Muscle layer of duodenum (tissue), 2 donors: ENCODE data around the gene OTOP3.
A peak's percentile ranks its signal among the peaks of the same experiment; 100 is the strongest.

Experiments used
- H3K27ac ChIP-seq: one replicate; pipeline ENCODE4 v1.7.0; 2013; ENCODE audit warnings: mild to moderate bottlenecking, low read length
- H3K27me3 ChIP-seq: one replicate; pipeline ENCODE4 v1.7.0; 2013; ENCODE audit warnings: low read depth, mild to moderate bottlenecking, control low read depth, low read length
- H3K36me3 ChIP-seq, 2 donors: one replicate each; pipeline ENCODE4 v1.7.0; 2013; ENCODE audit warnings: low read length in 2 of 2, control low read depth in 1 of 2, mild to moderate bottlenecking in 1 of 2; ENCODE audit not compliant: insufficient read depth in 2 of 2, control insufficient read depth in 1 of 2
- H3K4me1 ChIP-seq, 2 donors: one replicate each; pipeline ENCODE4 v1.7.0; 2013; ENCODE audit warnings: low read length in 2 of 2, mild to moderate bottlenecking in 2 of 2, control low read depth in 1 of 2, moderate library complexity in 1 of 2; ENCODE audit not compliant: insufficient read depth in 2 of 2, control insufficient read depth in 1 of 2
- H3K4me3 ChIP-seq, 2 donors: one replicate each; pipeline ENCODE4 v1.7.0; 2013; ENCODE audit warnings: low read length in 2 of 2, low read depth in 1 of 2, mild to moderate bottlenecking in 1 of 2
- H3K9me3 ChIP-seq, 2 donors: one replicate each; pipeline ENCODE4 v1.7.0; 2013; ENCODE audit warnings: low read length in 2 of 2, control low read depth in 1 of 2, mild to moderate bottlenecking in 1 of 2; ENCODE audit not compliant: control insufficient read depth in 1 of 2
- donor health status: healthy.

OTOP3 gene

GRCh38 chr17:74935585-74936469 lies at the start of gene OTOP3:
Gene OTOP3, plus strand, starts transcription at chr17:74935898. Its CDS starts 24 bp downstream, at chr17:74935922.
- no peaks in the 10 kb centered on the region for H3K9me3 ChIP-seq
- H3K4me3 ChIP-seq: peak within 1 kb of the TSS in 1 of 2 donors; percentile 25
- H3K27me3 ChIP-seq: peaks cover 40% of the 10 kb centered on the region
- no peaks in the 10 kb centered on the region for H3K36me3 ChIP-seq
- H3K4me1 ChIP-seq: peaks cover 0 to 11% of the 10 kb centered on the region in 2 donors
- no peak within 1 kb of the TSS for H3K27ac ChIP-seq

- H3K4me3 ChIP-seq: no peak overlapping the region
- H3K27me3 ChIP-seq: peaks cover 18% of the 10 kb centered on the region
- no peaks in the 10 kb centered on the region for H3K36me3 ChIP-seq
- H3K27ac ChIP-seq: no peak overlapping the region
- no peaks in the 10 kb centered on the region for H3K9me3 ChIP-seq
- H3K4me1 ChIP-seq: peaks cover 0 to 9% of the 10 kb centered on the region in 2 donors
These were observed 47.2 kb upstream of the OTOP3 start for GRCh38 chr17:74888469-74888868.

GRCh38 chr17:74890554-74890953 lies 45.1 kb upstream of the OTOP3 start:
- H3K36me3 ChIP-seq: no peaks in the 10 kb centered on the region
- no peak overlapping the region for H3K27ac ChIP-seq
- H3K27me3 ChIP-seq: peaks cover 23% of the 10 kb centered on the region
- H3K9me3 ChIP-seq: no peaks in the 10 kb centered on the region
- peaks cover 0 to 13% of the 10 kb centered on the region in 2 donors for H3K4me1 ChIP-seq
- no peak overlapping the region for H3K4me3 ChIP-seq

GRCh38 chr17:74892013-74892841 lies 43.5 kb upstream of the OTOP3 start:
- Histone ChIP-seq H3K27me3 (peaks cover 22% of the 10 kb centered on the region), H3K4me1 (peaks cover 0 to 13% of the 10 kb centered on the region in 2 donors), H3K4me3 (no peak overlapping the region), H3K27ac (no peak overlapping the region), H3K36me3 (no peaks in the 10 kb centered on the region), H3K9me3 (no peaks in the 10 kb centered on the region)

- Histone ChIP-seq H3K4me3 (peak within 1 kb of the TSS in 1 of 2 donors; percentile 58), H3K9me3 (no peaks in the 10 kb centered on the region), H3K27me3 (peaks cover 22% of the 10 kb centered on the region), H3K36me3 (no peaks in the 10 kb centered on the region), H3K4me1 (peaks cover 0 to 13% of the 10 kb centered on the region in 2 donors), H3K27ac (no peak within 1 kb of the TSS)
These were observed 42.5 kb upstream of the OTOP3 start, which contains the start of gene FADS6 for GRCh38 chr17:74892974-74893911. Gene FADS6, minus strand, starts transcription at chr17:74893633. Its CDS starts 38 bp downstream, at chr17:74893595.

DNA sequence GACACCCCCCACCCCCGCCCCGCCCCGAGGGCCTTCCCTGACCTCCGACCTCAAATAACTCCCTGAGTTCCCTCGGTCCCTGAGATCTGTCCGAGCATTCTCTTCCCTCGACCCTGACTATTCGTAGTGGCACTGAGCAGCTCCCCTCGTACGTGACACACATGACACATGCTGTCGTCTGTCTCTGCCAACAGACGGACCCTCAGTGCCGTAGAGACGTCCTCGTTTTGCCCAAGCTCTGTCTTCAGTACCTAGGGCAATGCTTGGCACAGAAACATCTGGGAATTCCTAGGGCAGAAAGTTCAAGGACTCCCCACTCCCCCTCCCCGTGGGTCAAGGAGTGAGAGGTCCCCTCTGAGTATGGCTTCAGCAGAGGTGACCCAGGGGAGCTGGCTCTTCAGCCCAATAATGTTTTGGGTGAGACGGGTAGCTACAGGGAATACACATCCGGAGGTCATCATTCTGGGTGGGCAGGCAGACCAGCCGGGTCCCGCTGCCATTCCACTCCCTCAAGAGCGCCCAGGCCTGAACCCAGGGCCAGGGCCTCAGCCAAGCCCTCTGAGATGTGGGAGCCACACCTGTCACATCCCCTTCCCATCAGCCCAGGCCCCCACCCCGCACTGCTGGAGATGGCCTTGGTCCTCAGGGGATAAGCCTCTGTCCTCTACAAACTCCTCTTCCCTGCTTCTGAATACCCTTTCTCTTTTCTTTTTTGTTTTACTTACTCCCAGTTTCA lies 41.6 kb upstream of the OTOP3 start:
- no peaks in the 10 kb centered on the region for H3K9me3 ChIP-seq
- peaks cover 22% of the 10 kb centered on the region for H3K27me3 ChIP-seq
- no peaks in the 10 kb centered on the region for H3K36me3 ChIP-seq
- H3K4me1 ChIP-seq: peaks cover 0 to 13% of the 10 kb centered on the region in 2 donors
- no peak overlapping the region for H3K27ac ChIP-seq
- peak overlapping the region in 1 of 2 donors; percentile 58 for H3K4me3 ChIP-seq

GRCh38 chr17:74898376-74898946 lies 37.2 kb upstream of the OTOP3 start:
- H3K4me1 ChIP-seq: peaks cover 0 to 4% of the 10 kb centered on the region in 2 donors
- H3K27ac ChIP-seq: no peak overlapping the region
- H3K9me3 ChIP-seq: no peaks in the 10 kb centered on the region
- peaks cover 7% of the 10 kb centered on the region for H3K27me3 ChIP-seq
- no peak overlapping the region for H3K4me3 ChIP-seq
- H3K36me3 ChIP-seq: no peaks in the 10 kb centered on the region

DNA sequence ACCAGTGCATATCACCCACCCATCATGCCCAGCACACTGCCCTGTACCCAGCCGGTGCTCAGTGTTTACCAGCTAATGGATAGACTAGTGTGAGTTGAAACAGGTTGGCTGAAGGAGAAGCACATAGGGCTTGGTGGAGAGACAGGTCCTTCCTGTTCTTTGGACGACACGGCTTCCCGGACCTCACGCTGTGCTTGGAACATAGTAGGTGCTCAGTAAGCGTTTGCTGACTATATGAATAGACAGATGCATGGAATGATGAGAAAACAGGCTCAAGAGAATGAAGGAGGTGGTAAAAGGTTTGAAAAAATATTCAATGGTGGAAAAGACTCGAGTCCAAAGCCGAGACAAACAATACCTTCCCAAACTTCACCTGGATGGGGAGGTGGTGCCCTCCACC lies 35.5 kb upstream of the OTOP3 start:
- no peak overlapping the region for H3K27ac ChIP-seq
- H3K36me3 ChIP-seq: no peaks in the 10 kb centered on the region
- no peaks in the 10 kb centered on the region for H3K4me1 ChIP-seq
- H3K4me3 ChIP-seq: no peak overlapping the region
- no peaks in the 10 kb centered on the region for H3K9me3 ChIP-seq
- H3K27me3 ChIP-seq: peaks cover 6% of the 10 kb centered on the region

- H3K9me3 ChIP-seq: no peaks in the 10 kb centered on the region
- H3K4me1 ChIP-seq: no peaks in the 10 kb centered on the region
- no peak overlapping the region for H3K27ac ChIP-seq
- H3K27me3 ChIP-seq: peaks cover 6% of the 10 kb centered on the region
- no peaks in the 10 kb centered on the region for H3K36me3 ChIP-seq
- H3K4me3 ChIP-seq: no peak overlapping the region
These were observed 34.2 kb upstream of the OTOP3 start for GRCh38 chr17:74901353-74902135.
